AG09309 (cell line): Measurements from ENCODE around the gene CARS1.

Source experiments
- DNase-seq: peaks from one replicate; pipeline ENCODE4 v3.0.0-alpha.2; 2010; ENCODE audit warnings: low read depth
- H3K4me3 ChIP-seq: 2 replicates; pipeline ENCODE4 v1.5.1; 2011; ENCODE audit warnings: mild to moderate bottlenecking, low read depth, low read length, moderate library complexity; ENCODE audit not compliant: control insufficient read depth
- CTCF ChIP-seq: IDR thresholded peaks from 2 replicates; pipeline ENCODE4 v1.5.1; 2011; ENCODE audit warnings: mild to moderate bottlenecking, low read depth, low read length, inconsistent platforms; ENCODE audit not compliant: insufficient read depth, control insufficient read depth; ENCODE audit errors: missing control alignments

The CARS1 gene

GRCh38 chr11:3044915-3045314, 12.3 kb downstream of the CARS1 start:
- TF ChIP-seq CTCF, result no peak
- H3K4me3 ChIP-seq, result no peak overlapping the region
- DNase-seq, result no peak

- no peak for TF ChIP-seq CTCF
- H3K4me3 ChIP-seq, result no peak overlapping the region
- no peak for DNase-seq
Measured at GRCh38 chr11:3044004-3044403, 13.2 kb downstream of the CARS1 start.

- no peak overlapping the region for H3K4me3 ChIP-seq
- no peak for DNase-seq
- no peak for TF ChIP-seq CTCF
Measured at GRCh38 chr11:3043315-3043871, 13.8 kb downstream of the CARS1 start.

GRCh38 chr11:3042496-3043314, 14.5 kb downstream of the CARS1 start:
- DNase-seq, result no peak
- TF ChIP-seq CTCF, result no peak
- H3K4me3 ChIP-seq, result no peak overlapping the region

- no peak for TF ChIP-seq CTCF
- no peak overlapping the region for H3K4me3 ChIP-seq
- DNase-seq, result no peak
Measured at GRCh38 chr11:3041699-3042441, 15.4 kb downstream of the CARS1 start.

- TF ChIP-seq CTCF, result no peak
- no peak overlapping the region for H3K4me3 ChIP-seq
- no peak for DNase-seq
Measured at GRCh38 chr11:3040881-3041280, 16.3 kb downstream of the CARS1 start.
